Fibroblast of lung (primary cell): ENCODE measurements around the gene RAG1. TPM values are rescaled to one million over a fixed set of nuclear protein-coding genes. Genes with fewer than 3 reads are reported as not detected.

Experiments
- DNase-seq, 2 donors: peaks; one replicate each; pipeline versions ENCODE4 v3.0.0 to v3.0.0-alpha.2; 2010; ENCODE audit warnings: low read depth in 2 of 2
- H2AFZ ChIP-seq: 2 replicates; pipeline ENCODE4 v1.5.1; 2012; ENCODE audit warnings: low read length, control low read depth, inconsistent platforms
- H3K27ac ChIP-seq: 2 replicates; pipeline ENCODE4 v1.5.1; 2011; ENCODE audit warnings: low read length, control low read depth; ENCODE audit not compliant: insufficient read depth
- H3K27me3 ChIP-seq: 2 replicates; pipeline ENCODE4 v1.5.1; 2011; ENCODE audit warnings: mild to moderate bottlenecking, low read length; ENCODE audit not compliant: control insufficient read depth, insufficient read depth
- H3K36me3 ChIP-seq: 2 replicates; pipeline ENCODE4 v1.5.1; 2011; ENCODE audit warnings: low read length; ENCODE audit not compliant: control insufficient read depth, insufficient read depth
- H3K4me1 ChIP-seq: 2 replicates; pipeline ENCODE4 v1.5.1; 2011; ENCODE audit warnings: low read length; ENCODE audit not compliant: control insufficient read depth, insufficient read depth; ENCODE audit errors: extremely low read depth
- H3K4me2 ChIP-seq: 2 replicates; pipeline ENCODE4 v1.5.1; 2011; ENCODE audit warnings: low read length, control low read depth; ENCODE audit not compliant: insufficient read depth; ENCODE audit errors: extremely low read depth
- H3K4me3 ChIP-seq, 4 experiments: fragments of 200-600 bp in 1 of 4; sonication (generic) in 1 of 4; replicated peaks in 1 of 4; 2 replicates each; pipeline ENCODE4 v1.5.1; 2011 to 2016; ENCODE audit warnings: low read length in 4 of 4, low read depth in 3 of 4, mild to moderate bottlenecking in 3 of 4, control low read depth in 2 of 4, inconsistent platforms in 1 of 4, mixed read lengths in 1 of 4; ENCODE audit not compliant: insufficient read depth in 1 of 4; ENCODE audit errors: control extremely low read depth in 1 of 4
- H3K79me2 ChIP-seq: 2 replicates; pipeline ENCODE4 v1.5.1; 2012; ENCODE audit warnings: mild to moderate bottlenecking, low read length, inconsistent platforms; ENCODE audit not compliant: control insufficient read depth, insufficient read depth
- H3K9ac ChIP-seq: 2 replicates; pipeline ENCODE4 v1.5.1; 2011; ENCODE audit warnings: mild to moderate bottlenecking, low read length, control low read depth; ENCODE audit not compliant: insufficient read depth
- H3K9me3 ChIP-seq: 2 replicates; pipeline ENCODE4 v1.5.1; 2012; ENCODE audit warnings: low read depth, low read length; ENCODE audit not compliant: control insufficient read depth, insufficient read depth
- H4K20me1 ChIP-seq: 2 replicates; pipeline ENCODE4 v1.5.1; 2011; ENCODE audit warnings: low read length; ENCODE audit not compliant: control insufficient read depth, insufficient read depth; ENCODE audit errors: extremely low read depth
- CTCF ChIP-seq, 2 donors: IDR thresholded peaks in 1 of 2; conservative IDR thresholded peaks in 1 of 2; 1 replicate in 1 of 2; 2 replicates in 1 of 2; pipeline ENCODE4 v1.5.1; 2011 to 2012; ENCODE audit warnings: low read length in 2 of 2, control low read depth in 1 of 2, inconsistent platforms in 1 of 2, low read depth in 1 of 2, mild to moderate bottlenecking in 1 of 2
- EZH2 ChIP-seq: IDR thresholded peaks from 2 replicates; pipeline ENCODE4 v1.5.1; 2012; ENCODE audit warnings: low read length, control low read depth, mild to moderate bottlenecking; ENCODE audit errors: missing control alignments
- polyA minus RNA-seq: library from RNA; depleted of rRNA, polyadenylated mRNA; stranded (reverse); fragments of >200 nt; gene quantifications from 2 replicates; pipeline ENCODE4 v1.2.3, GENCODE V29; 2011; ENCODE audit warnings: low replicate concordance
- polyA plus RNA-seq, 2 donors: library from polyadenylated mRNA; depleted of rRNA in 1 of 2; stranded (reverse) in 1 of 2; unstranded in 1 of 2; fragments of >200 nt; gene quantifications; 2 replicates each; pipeline ENCODE4 v1.2.1, GENCODE V29; 2011 to 2012; ENCODE audit warnings: missing spikeins in 1 of 2
- total RNA-seq: library from RNA; depleted of rRNA; stranded (reverse); fragments of >200 nt; gene quantifications from 2 replicates; pipeline ENCODE4 v1.2.1, GENCODE V29; 2014

RAG1 gene
- total RNA-seq (0.77 and 0.99 TPM in 2 replicates), polyA plus RNA-seq (0.08 and 0.18 TPM in 2 replicates), polyA minus RNA-seq (0.48 TPM in 1 of 2 replicates, not detected in the other)
- 0.30 and 0.35 TPM in 2 replicates for polyA plus RNA-seq (2012)

- no peak within 1 kb of the TSS for H3K4me3 ChIP-seq
- no peaks in the 10 kb centered on the region for H4K20me1 ChIP-seq
- no peaks in the 10 kb centered on the region for H3K9me3 ChIP-seq
- H3K27me3 ChIP-seq: peaks cover 8% of the 10 kb centered on the region
- H3K79me2 ChIP-seq: no peaks in the 10 kb centered on the region
- no peaks in the 10 kb centered on the region for H3K4me1 ChIP-seq
- H3K36me3 ChIP-seq: no peaks in the 10 kb centered on the region
- H3K9ac ChIP-seq: no peak within 1 kb of the TSS
- no peak within 1 kb of the TSS for H2AFZ ChIP-seq
- DNase-seq: no peak
- TF ChIP-seq CTCF (conservative IDR thresholded peaks at IDR 0.05 in 1 of 2, IDR thresholded peaks at IDR 0.05 in 1 of 2; ENCODE audit: low read depth in 1 of 2, low read length in 2 of 2): no peak
- no peak within 1 kb of the TSS for H3K4me2 ChIP-seq
- no peak within 1 kb of the TSS for H3K27ac ChIP-seq
These were observed at the start of gene RAG1 for GRCh38 chr11:36567694-36568093. Gene RAG1, plus strand, starts transcription at chr11:36568007. Its CDS starts 5,298 bp downstream, at chr11:36573305.

GRCh38 chr11:36530840-36531239 lies 37.0 kb upstream of the RAG1 start:
- no peak overlapping the region for H3K4me2 ChIP-seq
- H3K9ac ChIP-seq: no peak overlapping the region
- no peaks in the 10 kb centered on the region for H3K9me3 ChIP-seq
- TF ChIP-seq CTCF (conservative IDR thresholded peaks at IDR 0.05 in 1 of 2, IDR thresholded peaks at IDR 0.05 in 1 of 2; ENCODE audit: low read depth in 1 of 2, low read length in 2 of 2) (no peak), EZH2 (no peak)
- H3K27ac ChIP-seq: no peak overlapping the region
- no peaks in the 10 kb centered on the region for H3K4me1 ChIP-seq
- H3K4me3 ChIP-seq: no peak overlapping the region
- H3K27me3 ChIP-seq: no peaks in the 10 kb centered on the region
- H4K20me1 ChIP-seq: no peaks in the 10 kb centered on the region
- H2AFZ ChIP-seq: no peak overlapping the region
- H3K36me3 ChIP-seq: no peaks in the 10 kb centered on the region
- no peaks in the 10 kb centered on the region for H3K79me2 ChIP-seq
- no peak for DNase-seq

GRCh38 chr11:36532941-36533601 lies 34.7 kb upstream of the RAG1 start:
- H3K9ac ChIP-seq: no peak overlapping the region
- no peaks in the 10 kb centered on the region for H3K9me3 ChIP-seq
- no peaks in the 10 kb centered on the region for H4K20me1 ChIP-seq
- H2AFZ ChIP-seq: no peak overlapping the region
- no peak overlapping the region for H3K27ac ChIP-seq
- H3K27me3 ChIP-seq: peaks cover 3% of the 10 kb centered on the region
- TF ChIP-seq EZH2: no peak
- DNase-seq: no peak
- no peaks in the 10 kb centered on the region for H3K4me1 ChIP-seq
- H3K4me2 ChIP-seq: no peak overlapping the region
- H3K4me3 ChIP-seq: no peak overlapping the region
- no peaks in the 10 kb centered on the region for H3K36me3 ChIP-seq
- no peaks in the 10 kb centered on the region for H3K79me2 ChIP-seq
